Naive thymus-derived CD4-positive, alpha-beta T cell (primary cell): ENCODE measurements around the gene KAZN. TPM values are rescaled to one million over a fixed set of nuclear protein-coding genes. Genes with fewer than 3 reads are reported as not detected.
A peak's percentile ranks its signal among the peaks of the same experiment; 100 is the strongest.

Experiments
- ATAC-seq: fragments of 150-1000 bp; cut with Tn5 transposase; 2 replicates; pipeline ENCODE4 v1.10.0; 2021; ENCODE audit warnings: mild to moderate bottlenecking, moderate library complexity
- CTCF ChIA-PET: fragments of 350-600 bp; sonication (Branson Sonifier 250); formaldehyde crosslinking; loops from one replicate; lab custom pipeline; 2021; ENCODE audit warnings: antibody characterized with exemption; lab: Charles Lee
- POLR2A ChIA-PET: fragments of 350-600 bp; sonication (Branson Sonifier 250); formaldehyde crosslinking; loops from one replicate; lab custom pipeline; 2021; ENCODE audit warnings: antibody characterized with exemption, inconsistent platforms; lab: Charles Lee
- DNase-seq, 9 donors: peaks; one replicate each; pipeline versions ENCODE4 v3.0.0 to v3.0.0-alpha.2; 2020 to 2022; ENCODE audit warnings: mixed read lengths in 1 of 9
- H3K27ac ChIP-seq: one replicate; pipeline ENCODE4 v1.7.0; 2013; ENCODE audit warnings: mild to moderate bottlenecking, low read depth, low read length, moderate library complexity
- H3K27me3 ChIP-seq, 2 donors: one replicate each; pipeline ENCODE4 v1.7.0; 2013; ENCODE audit warnings: low read length in 2 of 2, mild to moderate bottlenecking in 2 of 2, moderate library complexity in 2 of 2; ENCODE audit not compliant: control insufficient read depth in 2 of 2, insufficient read depth in 2 of 2
- H3K36me3 ChIP-seq, 3 experiments: 1 replicate in 2 of 3; 2 replicates in 1 of 3; pipeline ENCODE4 v1.7.0; 2013; ENCODE audit warnings: low read length in 3 of 3, mild to moderate bottlenecking in 3 of 3, moderate library complexity in 1 of 3; ENCODE audit not compliant: insufficient read depth in 3 of 3, control insufficient read depth in 2 of 3
- H3K4me1 ChIP-seq, 2 donors: one replicate each; pipeline ENCODE4 v1.7.0; 2013; ENCODE audit warnings: low read length in 2 of 2, mild to moderate bottlenecking in 2 of 2, moderate library complexity in 1 of 2; ENCODE audit not compliant: control insufficient read depth in 2 of 2, insufficient read depth in 2 of 2
- H3K4me3 ChIP-seq: 2 replicates; pipeline ENCODE4 v1.7.0; 2013; ENCODE audit warnings: mild to moderate bottlenecking, low read length
- H3K9me3 ChIP-seq, 3 experiments: 1 replicate in 2 of 3; 2 replicates in 1 of 3; pipeline ENCODE4 v1.7.0; 2013; ENCODE audit warnings: low read length in 3 of 3; ENCODE audit not compliant: control insufficient read depth in 2 of 3
- H3K27ac Mint-ChIP-seq, 9 donors: one replicate each; pipeline ENCODE4 v1.8.0; 2020 to 2022; ENCODE audit warnings: mixed read lengths in 9 of 9, mild to moderate bottlenecking in 8 of 9, moderate library complexity in 5 of 9, inconsistent platforms in 2 of 9
- H3K27me3 Mint-ChIP-seq, 5 donors: one replicate each; pipeline ENCODE4 v1.8.0; 2021 to 2022; ENCODE audit warnings: mixed read lengths in 5 of 5, mild to moderate bottlenecking in 1 of 5
- H3K36me3 Mint-ChIP-seq, 5 donors: one replicate each; pipeline ENCODE4 v1.8.0; 2020 to 2022; ENCODE audit warnings: mixed read lengths in 5 of 5, mild to moderate bottlenecking in 3 of 5, inconsistent platforms in 1 of 5
- H3K4me1 Mint-ChIP-seq, 7 donors: one replicate each; pipeline ENCODE4 v1.8.0; 2020 to 2022; ENCODE audit warnings: mixed read lengths in 7 of 7, mild to moderate bottlenecking in 3 of 7, inconsistent platforms in 1 of 7
- H3K4me3 Mint-ChIP-seq, 10 donors: one replicate each; pipeline ENCODE4 v1.8.0; 2020 to 2022; ENCODE audit warnings: mild to moderate bottlenecking in 10 of 10, mixed read lengths in 10 of 10, moderate library complexity in 6 of 10, inconsistent platforms in 2 of 10
- H3K9me3 Mint-ChIP-seq, 11 donors: one replicate each; pipeline ENCODE4 v1.8.0; 2020 to 2022; ENCODE audit warnings: mixed read lengths in 11 of 11, mild to moderate bottlenecking in 4 of 11, inconsistent platforms in 1 of 11, moderate library complexity in 1 of 11
- intact Hi-C, 2 donors: fragments of 100-400 bp; cut with micrococcal nuclease; formaldehyde crosslinking; loops; one replicate each; pipeline ENCODE4 v1.15.1; 2023
- polyA plus RNA-seq, 2 donors: library from polyadenylated mRNA; unstranded; fragments of 300-500 nt; fragmentation: Illumina TruSeq; gene quantifications; one replicate each; pipeline ENCODE4 v1.2.3, GENCODE V29; 2021
- total RNA-seq, 6 experiments: library from RNA in 5 of 6; stranded (reverse) in 5 of 6; gene quantifications; 1 replicate in 5 of 6; 2 replicates in 1 of 6; pipeline ENCODE4 v1.2.3 and lab custom pipeline; 2021 to 2026

The KAZN gene
- total and polyA plus RNA-seq, 7 experiments from 2014 or later, result 0.08 to 0.87 (median 0.30) TPM

DNA sequence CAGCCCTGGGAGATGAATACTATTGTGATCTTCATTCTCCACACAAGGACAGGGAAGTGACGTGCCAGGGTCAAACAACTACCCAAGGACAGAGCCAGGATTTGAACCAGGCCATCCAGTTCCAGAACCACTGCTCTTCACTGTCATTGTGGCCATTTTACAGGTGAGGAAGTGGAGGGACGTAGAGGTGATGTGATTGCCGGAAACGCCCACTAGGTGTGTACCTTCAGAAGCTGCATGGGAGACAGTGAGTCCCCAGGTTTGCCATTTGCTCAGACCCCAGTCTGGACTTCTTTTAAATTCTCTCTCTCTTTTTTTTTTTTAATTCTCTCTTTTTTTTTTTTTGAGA, 347.5 kb downstream of the KAZN start:
- H3K36me3 Mint-ChIP-seq, result no peaks in the 10 kb centered on the region
- CTCF ChIA-PET, result no interaction called here
- H3K4me3 Mint-ChIP-seq, result no peak overlapping the region
- H3K27me3 Mint-ChIP-seq, result peaks cover 0 to 8% (median 0%) of the 10 kb centered on the region in 5 donors
- Histone ChIP-seq H3K4me3 (no peak overlapping the region), H3K27ac (no peak overlapping the region), H3K27me3 (no peaks in the 10 kb centered on the region), H3K4me1 (no peaks in the 10 kb centered on the region), H3K36me3 (no peaks in the 10 kb centered on the region), H3K9me3 (no peaks in the 10 kb centered on the region)
- DNase-seq, result no peak
- intact Hi-C loops, result no loop called here
- POLR2A ChIA-PET, result no interaction called here
- ATAC-seq, result no peak
- H3K9me3 Mint-ChIP-seq, result no peaks in the 10 kb centered on the region
- no peaks in the 10 kb centered on the region for H3K4me1 Mint-ChIP-seq
- H3K27ac Mint-ChIP-seq, result no peak overlapping the region

DNA sequence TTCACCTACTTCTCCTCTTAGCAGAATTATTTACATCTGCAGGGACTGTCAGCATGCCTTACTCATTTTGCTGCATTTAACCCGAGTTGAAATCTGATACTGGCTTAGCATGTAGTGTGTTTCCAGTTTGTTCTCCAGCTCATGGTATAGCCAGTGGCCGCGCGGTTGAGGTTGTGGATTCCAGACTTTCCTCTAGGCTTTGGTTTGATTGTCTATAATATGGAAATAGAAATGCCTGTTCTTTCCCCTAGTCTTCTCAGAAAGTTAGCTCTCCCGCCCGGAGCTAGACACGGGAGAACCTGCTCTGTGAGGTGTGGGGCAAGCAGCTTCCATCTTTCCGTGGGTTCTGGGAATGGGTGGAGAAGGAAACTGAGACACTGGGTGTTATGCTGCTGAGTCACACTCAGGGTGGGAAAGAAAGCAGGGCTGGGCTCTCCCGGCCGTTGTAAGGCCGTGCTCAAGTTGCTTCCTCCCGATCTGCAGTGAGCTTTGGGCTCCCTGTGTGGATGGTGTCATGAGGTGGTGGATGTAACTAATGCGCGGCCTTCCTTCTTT, 348.3 kb downstream of the KAZN start:
- peaks cover 0 to 8% (median 0%) of the 10 kb centered on the region in 5 donors for H3K27me3 Mint-ChIP-seq
- no peak for ATAC-seq
- H3K27ac Mint-ChIP-seq, result peak overlapping the region in 1 of 9 donors; percentile 49
- POLR2A ChIA-PET, result no interaction called here
- H3K4me3 Mint-ChIP-seq, result no peak overlapping the region
- Histone ChIP-seq H3K36me3 (no peaks in the 10 kb centered on the region), H3K4me3 (no peak overlapping the region), H3K27me3 (no peaks in the 10 kb centered on the region), H3K9me3 (no peaks in the 10 kb centered on the region), H3K4me1 (no peaks in the 10 kb centered on the region), H3K27ac (no peak overlapping the region)
- intact Hi-C loops, result no loop called here
- no peaks in the 10 kb centered on the region for H3K36me3 Mint-ChIP-seq
- no peaks in the 10 kb centered on the region for H3K4me1 Mint-ChIP-seq
- H3K9me3 Mint-ChIP-seq, result no peaks in the 10 kb centered on the region
- CTCF ChIA-PET, result no interaction called here
- DNase-seq, result no peak

DNA sequence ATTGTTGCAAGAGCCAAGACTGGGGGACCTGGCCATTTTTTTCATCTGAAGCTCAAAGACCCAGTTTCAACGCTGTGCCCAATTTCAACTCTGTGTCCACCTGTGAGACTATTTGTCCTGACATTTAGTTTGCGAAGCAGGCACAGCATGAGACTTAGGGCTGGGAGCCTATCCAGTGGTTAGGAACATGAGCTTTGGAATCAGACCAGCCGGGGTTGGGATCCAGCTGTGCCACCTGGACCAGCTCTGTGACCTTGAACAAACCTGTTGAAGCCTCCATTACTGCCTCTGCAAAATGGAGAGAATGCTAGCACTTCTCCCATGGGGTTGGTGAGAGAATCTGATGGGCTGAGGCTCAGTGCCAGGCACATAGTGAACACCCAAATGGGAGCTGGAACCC, 348.9 kb downstream of the KAZN start:
- Mint-ChIP-seq H3K27me3 (peaks cover 0 to 3% (median 0%) of the 10 kb centered on the region in 5 donors), H3K36me3 (no peaks in the 10 kb centered on the region), H3K4me3 (no peak overlapping the region), H3K4me1 (no peaks in the 10 kb centered on the region), H3K9me3 (no peaks in the 10 kb centered on the region), H3K27ac (no peak overlapping the region)
- CTCF ChIA-PET, result no interaction called here
- Histone ChIP-seq H3K27me3 (no peaks in the 10 kb centered on the region), H3K36me3 (no peaks in the 10 kb centered on the region), H3K9me3 (no peaks in the 10 kb centered on the region), H3K4me1 (no peaks in the 10 kb centered on the region), H3K4me3 (no peak overlapping the region), H3K27ac (no peak overlapping the region)
- no peak for DNase-seq
- no peak for ATAC-seq
- intact Hi-C loops, result no loop called here
- POLR2A ChIA-PET, result no interaction called here

DNA sequence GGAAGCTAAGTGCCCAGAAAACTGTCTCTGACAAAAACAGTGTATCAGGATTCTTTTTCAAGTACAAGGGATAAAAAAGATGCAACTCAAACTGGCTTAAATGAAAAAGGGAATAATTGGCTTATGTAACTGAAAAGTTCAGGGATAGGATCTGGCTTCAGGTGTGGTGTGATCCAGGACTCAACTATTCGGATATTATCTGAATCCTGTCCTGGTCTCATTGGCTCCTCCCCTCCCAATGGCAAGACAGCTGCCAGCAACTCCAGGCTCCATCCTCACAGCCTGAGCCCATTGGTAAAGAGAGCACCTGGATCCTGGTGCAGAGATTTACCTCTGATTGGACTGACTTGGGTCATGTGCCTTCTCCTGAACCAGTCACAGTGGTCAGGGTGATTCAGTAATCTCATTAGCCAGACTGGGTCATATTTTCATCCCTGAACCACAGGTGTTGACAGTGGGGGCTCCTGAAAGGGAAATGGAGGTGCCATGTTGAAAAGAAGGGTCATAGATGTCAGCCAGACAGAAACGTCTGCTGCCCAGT, 349.7 kb downstream of the KAZN start:
- no peak overlapping the region for H3K27ac ChIP-seq
- ATAC-seq, result no peak
- intact Hi-C loops, result no loop called here
- H3K27me3 ChIP-seq, result no peaks in the 10 kb centered on the region
- DNase-seq, result no peak
- H3K4me1 Mint-ChIP-seq, result no peaks in the 10 kb centered on the region
- no peaks in the 10 kb centered on the region for H3K4me1 ChIP-seq
- no peaks in the 10 kb centered on the region for H3K36me3 Mint-ChIP-seq
- no peaks in the 10 kb centered on the region for H3K36me3 ChIP-seq
- peaks cover 0 to 3% (median 0%) of the 10 kb centered on the region in 5 donors for H3K27me3 Mint-ChIP-seq
- H3K27ac Mint-ChIP-seq, result no peak overlapping the region
- ChIA-PET CTCF (no interaction called here), POLR2A (no interaction called here)
- no peak overlapping the region for H3K4me3 ChIP-seq
- no peaks in the 10 kb centered on the region for H3K9me3 Mint-ChIP-seq
- H3K4me3 Mint-ChIP-seq, result no peak overlapping the region
- H3K9me3 ChIP-seq, result no peaks in the 10 kb centered on the region

- H3K4me3 Mint-ChIP-seq, result no peak overlapping the region
Observed at GRCh38 chr1:14949270-14949835, 350.9 kb downstream of the KAZN start.

DNA sequence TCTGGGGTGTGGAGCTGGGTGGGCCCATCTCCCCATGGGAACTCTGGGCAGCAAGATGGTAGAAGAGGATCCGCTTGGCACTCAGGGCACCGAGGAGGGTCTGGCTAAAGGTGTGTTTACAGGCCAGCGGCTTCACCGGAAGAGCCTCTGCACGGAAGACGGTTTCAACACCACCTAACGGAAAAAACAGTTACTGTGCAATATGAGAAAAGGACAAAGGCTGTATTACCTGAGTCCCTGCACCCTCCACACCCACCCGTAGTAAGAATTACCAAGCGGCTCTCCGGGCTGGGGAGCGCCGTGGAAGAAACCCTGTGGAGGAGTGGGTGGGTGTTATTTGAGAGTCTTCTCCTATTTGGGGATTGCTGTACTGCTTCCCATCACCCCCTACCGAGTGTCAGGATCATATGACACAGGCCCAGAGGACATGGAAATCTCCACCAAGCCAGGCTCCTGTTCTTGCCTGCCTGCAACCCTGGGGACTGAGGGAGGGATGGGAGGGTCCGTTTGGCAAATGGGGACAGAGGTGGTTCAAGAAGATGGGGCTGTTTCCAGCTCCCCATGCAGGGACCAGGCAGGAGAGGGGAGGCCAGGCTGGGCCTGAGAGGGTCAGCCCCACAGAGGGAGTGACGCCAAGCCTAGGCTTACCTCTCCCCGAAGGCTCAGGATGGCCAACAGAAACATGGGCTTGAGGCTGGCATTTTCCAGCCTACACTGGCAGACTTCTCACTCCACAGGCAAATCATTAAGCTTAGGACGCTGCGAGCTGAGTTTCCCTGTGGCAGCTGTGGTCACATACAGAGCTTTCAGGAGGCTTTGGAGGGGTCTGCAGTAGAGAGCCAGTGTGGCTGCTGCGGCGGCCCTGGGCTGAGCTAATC, 351.6 kb downstream of the KAZN start:
- Mint-ChIP-seq H3K27me3 (peaks cover 0 to 6% (median 0%) of the 10 kb centered on the region in 5 donors), H3K36me3 (no peaks in the 10 kb centered on the region), H3K9me3 (no peaks in the 10 kb centered on the region), H3K4me3 (no peak overlapping the region), H3K4me1 (no peaks in the 10 kb centered on the region), H3K27ac (no peak overlapping the region)
- ChIA-PET POLR2A (no interaction called here), CTCF (no interaction called here)
- no peak for ATAC-seq
- Histone ChIP-seq H3K4me3 (no peak overlapping the region), H3K4me1 (no peaks in the 10 kb centered on the region), H3K9me3 (no peaks in the 10 kb centered on the region), H3K36me3 (no peaks in the 10 kb centered on the region), H3K27me3 (no peaks in the 10 kb centered on the region), H3K27ac (no peak overlapping the region)
- intact Hi-C loops, result no loop called here
- DNase-seq, result no peak

More at GRCh38 chr1:14949270-14949835, 350.9 kb downstream of the KAZN start:
- ATAC-seq, result no peak
- no peaks in the 10 kb centered on the region for H3K4me1 ChIP-seq
- H3K27me3 Mint-ChIP-seq, result peaks cover 0 to 2% (median 0%) of the 10 kb centered on the region in 5 donors
- no peaks in the 10 kb centered on the region for H3K4me1 Mint-ChIP-seq
- no peak overlapping the region for H3K27ac Mint-ChIP-seq
- H3K27me3 ChIP-seq, result no peaks in the 10 kb centered on the region
- ChIA-PET CTCF (no interaction called here), POLR2A (no interaction called here)
- no peak for DNase-seq
- no peaks in the 10 kb centered on the region for H3K36me3 ChIP-seq
- no peaks in the 10 kb centered on the region for H3K9me3 Mint-ChIP-seq
- intact Hi-C loops, result no loop called here
- H3K27ac ChIP-seq, result no peak overlapping the region
- H3K36me3 Mint-ChIP-seq, result no peaks in the 10 kb centered on the region
- no peak overlapping the region for H3K4me3 ChIP-seq
- no peaks in the 10 kb centered on the region for H3K9me3 ChIP-seq
